HG03565 (cell line): ENCODE results near the gene MTFR1L.

Source experiments
- ATAC-seq: cut with Tn5 transposase; IDR thresholded peaks from one replicate; pipeline ENCODE4 v1.9.1; 2021; ENCODE audit warnings: mild to moderate bottlenecking, moderate library complexity; ENCODE audit not compliant: unreplicated experiment

MTFR1L gene

GRCh38 chr1:25806418-25806817 lies 13.3 kb upstream of the MTFR1L start:
- ATAC-seq: no peak

DNA sequence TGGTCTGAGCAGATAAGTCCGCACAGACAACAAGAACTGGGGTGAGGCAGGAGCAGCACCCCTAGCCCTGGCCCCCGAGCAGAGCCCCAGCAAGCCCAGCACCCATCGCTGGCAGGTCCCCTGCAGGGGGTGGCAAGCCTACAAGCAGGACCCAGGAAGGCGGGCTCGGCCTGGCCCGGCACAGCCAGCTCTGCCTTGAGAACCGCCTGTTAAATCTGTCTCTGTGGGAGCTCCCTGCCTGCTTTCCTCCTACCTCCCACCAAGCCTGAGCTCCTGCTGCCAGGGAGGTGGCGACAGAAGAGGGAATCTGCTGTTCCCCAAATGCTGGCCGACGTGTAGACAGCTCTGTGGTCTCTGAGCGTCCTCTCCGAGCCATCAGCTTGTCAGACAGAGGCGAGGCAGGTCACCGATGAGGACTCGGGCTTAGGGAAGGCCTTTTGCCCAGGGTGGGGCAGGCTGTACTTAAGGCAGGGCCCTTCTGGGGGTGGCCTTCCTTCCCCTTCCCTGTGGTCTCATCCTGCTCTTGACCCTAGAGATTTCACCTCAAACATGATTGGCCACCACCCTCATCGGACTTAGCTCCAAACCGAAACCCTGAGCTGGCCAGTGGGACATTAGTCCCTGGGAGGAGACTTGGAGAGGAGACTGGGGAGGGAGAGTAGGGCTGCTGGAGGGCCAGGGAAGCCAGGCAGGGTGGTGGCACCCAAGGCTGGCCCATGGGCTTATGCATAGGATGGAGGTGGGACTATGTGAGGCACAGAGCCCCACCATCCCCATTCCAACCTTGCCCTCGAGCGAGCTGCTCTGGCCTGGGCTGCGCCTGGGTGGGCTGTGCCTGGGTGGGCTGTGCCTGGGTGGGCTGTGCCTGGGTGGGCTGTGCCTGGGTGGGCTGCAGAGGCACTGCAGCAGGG lies 12.0 kb upstream of the MTFR1L start:
- ATAC-seq: no peak

- no peak for ATAC-seq
These were observed 11.1 kb upstream of the MTFR1L start for GRCh38 chr1:25808481-25809244.

GRCh38 chr1:25809283-25809926 lies 10.3 kb upstream of the MTFR1L start:
- ATAC-seq: no peak

DNA sequence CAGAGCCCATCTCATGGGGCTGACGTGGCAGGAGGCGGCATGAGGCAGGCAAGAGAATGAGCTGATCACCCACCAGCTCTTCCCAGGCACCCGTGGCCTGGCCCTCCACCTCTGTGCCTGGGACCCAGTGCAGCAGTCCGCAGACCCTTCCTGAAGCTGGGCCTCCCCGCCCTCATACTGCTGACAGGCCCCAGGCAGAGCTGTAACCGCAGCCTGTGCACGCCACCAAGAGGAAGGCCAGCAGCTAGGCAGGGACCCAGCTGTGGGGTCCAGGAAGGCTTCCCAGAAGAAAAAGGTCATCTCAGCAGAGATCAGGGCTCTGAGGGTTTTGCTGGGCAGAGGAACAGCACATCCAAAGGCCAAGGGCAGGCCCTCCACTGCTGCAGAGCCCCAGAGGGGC lies 9.8 kb upstream of the MTFR1L start:
- no peak for ATAC-seq

DNA sequence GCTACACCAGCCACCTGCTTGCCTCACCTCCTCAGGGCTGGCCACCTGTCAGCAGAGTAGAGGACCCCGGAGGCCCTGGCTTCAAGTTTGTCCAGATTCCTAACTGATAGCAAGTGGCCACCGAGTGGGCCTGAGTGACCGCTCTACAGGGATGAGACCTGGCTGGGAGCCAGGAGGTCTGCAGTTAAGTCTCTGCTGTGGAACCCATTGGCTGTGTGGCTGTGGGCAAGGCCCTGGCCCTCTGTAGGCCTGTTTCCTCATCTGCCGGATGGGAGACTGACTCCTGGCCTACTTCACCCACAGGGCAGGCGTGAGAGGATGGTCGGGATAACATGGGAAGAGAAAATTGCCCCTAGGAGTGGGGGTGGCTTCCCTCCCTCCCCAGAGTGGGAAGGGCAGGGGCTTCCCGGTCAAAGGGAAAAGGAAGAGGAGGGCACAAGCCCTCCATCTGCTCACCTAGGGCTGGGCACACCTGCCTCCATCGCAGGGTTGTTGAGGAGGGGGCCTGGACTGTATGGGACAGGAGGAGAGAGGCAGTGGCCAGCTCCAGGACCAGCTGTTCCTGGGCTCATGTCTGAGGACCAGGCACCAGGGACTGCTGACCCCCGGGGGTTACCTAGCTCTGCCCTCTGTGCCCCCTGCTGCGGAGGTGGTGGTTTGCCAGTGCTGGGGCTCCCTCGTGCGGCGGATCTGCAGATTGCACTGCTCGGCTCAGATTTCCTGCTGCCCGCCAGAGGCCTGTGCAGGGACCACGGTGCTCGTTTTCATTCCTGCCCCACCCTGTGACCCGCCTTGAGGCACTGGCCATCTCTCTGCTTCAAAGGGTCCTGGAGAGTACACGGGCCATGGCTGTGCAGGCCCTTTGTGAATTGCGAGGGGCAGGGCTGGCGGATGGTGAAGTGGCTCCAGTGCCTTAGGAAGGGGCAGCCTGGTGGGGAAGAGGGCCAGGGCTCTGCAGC lies 9.1 kb upstream of the MTFR1L start:
- ATAC-seq: no peak

GRCh38 chr1:25811384-25812082 lies 8.2 kb upstream of the MTFR1L start:
- no peak for ATAC-seq

DNA sequence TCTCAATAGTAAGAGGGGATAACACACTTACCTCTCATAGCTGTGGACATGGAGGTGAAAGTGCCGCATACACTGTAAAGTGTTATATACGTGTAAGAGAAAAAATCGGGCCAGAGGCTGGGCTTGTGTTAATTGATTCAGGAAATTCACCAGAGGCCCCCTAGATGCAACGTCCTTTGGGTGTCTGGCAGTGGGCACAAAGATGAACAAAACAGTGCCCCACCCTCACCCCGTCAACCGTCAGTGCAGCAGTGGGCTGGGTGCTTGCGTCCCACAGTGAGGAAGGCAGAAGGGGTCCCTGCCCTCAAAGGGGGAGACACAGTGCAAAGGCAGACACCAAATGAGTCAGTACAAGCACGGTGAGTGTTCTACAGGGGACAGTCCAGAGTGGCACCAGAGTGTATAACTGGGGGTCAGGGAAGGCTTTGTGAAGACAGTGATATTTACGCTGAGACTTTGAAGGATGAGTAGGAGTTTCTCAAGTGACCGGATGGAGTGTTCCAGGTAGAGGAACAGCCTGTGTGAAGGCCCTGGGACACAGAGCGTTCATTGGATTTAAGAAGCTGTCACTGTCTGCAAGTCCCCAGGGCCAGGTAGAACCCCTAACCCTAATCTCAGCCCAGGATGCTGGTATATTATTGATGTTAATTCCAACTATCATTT lies 6.6 kb upstream of the MTFR1L start:
- ATAC-seq: no peak

- no peak for ATAC-seq
These were observed 5.9 kb upstream of the MTFR1L start for GRCh38 chr1:25813734-25814471.

GRCh38 chr1:25814549-25815087 lies 5.1 kb upstream of the MTFR1L start:
- no peak for ATAC-seq

DNA sequence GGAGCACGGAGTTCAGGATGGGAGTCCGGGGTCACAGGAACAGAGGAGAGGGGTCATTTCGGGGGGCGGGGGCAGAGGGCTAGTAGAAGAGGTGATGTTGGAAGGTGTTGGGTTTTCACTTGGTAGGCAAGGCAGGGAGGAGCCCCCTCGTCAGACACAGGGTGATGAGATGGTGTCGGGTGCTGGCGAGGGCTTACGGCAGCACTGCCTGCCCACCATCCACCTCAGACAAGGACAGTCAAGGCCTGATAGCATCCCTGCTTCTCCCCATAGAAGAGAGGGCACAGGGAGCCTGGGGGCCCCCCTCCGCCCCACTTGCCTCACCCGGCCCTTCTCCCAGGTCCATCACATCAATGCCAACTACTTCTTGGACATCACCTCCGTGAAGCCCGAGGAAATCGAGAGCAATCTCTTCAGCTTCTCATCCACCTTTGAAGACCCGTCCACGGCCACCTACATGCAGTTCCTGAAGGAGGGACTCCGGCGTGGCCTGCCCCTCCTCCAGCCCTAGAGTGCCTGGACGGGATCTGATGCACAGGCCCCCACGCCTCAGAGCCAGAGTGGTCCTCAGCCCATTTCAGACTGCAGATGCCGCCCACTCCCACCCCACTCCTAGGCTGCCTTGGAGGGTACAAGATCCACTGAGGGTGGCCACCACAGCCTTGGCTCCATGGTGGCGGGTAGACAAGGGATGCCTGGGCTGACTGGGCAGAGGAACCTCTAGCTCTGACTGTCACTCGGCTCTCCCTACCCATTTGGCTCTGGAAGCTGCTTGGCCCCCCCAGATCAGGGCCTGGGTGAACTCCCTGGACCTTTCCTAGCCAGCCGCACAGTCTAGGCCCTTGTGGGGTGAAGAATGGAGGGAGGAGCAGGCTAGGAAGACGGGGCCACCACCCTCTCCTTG lies 4.3 kb upstream of the MTFR1L start:
- ATAC-seq: no peak

- ATAC-seq: no peak
These were observed 3.5 kb upstream of the MTFR1L start for GRCh38 chr1:25816112-25816718.

GRCh38 chr1:25817840-25818501 lies 1.8 kb upstream of the MTFR1L start:
- ATAC-seq: no peak

DNA sequence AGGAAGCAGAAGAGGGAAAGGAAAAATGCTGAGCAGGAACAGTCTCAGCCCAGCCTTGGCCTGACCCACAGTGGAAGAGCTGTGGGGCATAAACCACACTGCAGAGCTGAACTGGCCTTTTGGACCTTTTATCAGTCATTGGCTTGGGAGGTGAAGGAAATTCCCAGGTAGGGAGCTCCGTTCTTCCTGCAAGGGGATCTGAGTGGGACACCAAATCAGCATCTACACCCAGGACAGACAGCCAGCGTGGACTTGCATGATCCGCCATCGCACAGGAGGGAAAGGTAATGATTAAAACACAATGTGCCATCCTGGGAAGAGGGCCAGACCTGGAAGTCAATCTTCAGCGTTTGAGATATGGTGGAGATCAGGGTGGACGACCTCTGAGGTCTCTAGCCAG lies 1.2 kb upstream of the MTFR1L start:
- no peak for ATAC-seq

GRCh38 chr1:25820247-25821111 lies 725 bp downstream of the MTFR1L start:
- ATAC-seq: peak; percentile 37

GRCh38 chr1:25821112-25821476 lies 1.3 kb downstream of the MTFR1L start:
- no peak for ATAC-seq
